Activated CD4-positive, CD25-positive, alpha-beta regulatory T cell treated with anti-CD3 and anti-CD28 coated beads, Interleukin-2, amount 50 U/mL, for 72 hours (primary cell): ENCODE data around the gene WNT8B.

Experiments used
- DNase-seq: peaks from one replicate; pipeline ENCODE4 v3.0.0; 2021

The WNT8B gene

GRCh38 chr10:100462709-100463108, at the start of gene WNT8B:
TSS of gene WNT8B (plus strand) at chr10:100463009. CDS start at chr10:100463169, 160 bp downstream.
- no peak for DNase-seq

GRCh38 chr10:100413173-100413572, 49.6 kb upstream of the WNT8B start:
- DNase-seq = no peak

GRCh38 chr10:100419911-100420449, 42.8 kb upstream of the WNT8B start:
- DNase-seq = no peak

GRCh38 chr10:100427374-100427773, 35.4 kb upstream of the WNT8B start:
- no peak for DNase-seq

- peak; percentile 95 for DNase-seq
Observed at GRCh38 chr10:100433253-100434240, 29.3 kb upstream of the WNT8B start.

- DNase-seq = no peak
Observed at GRCh38 chr10:100436255-100436654, 26.6 kb upstream of the WNT8B start.

- DNase-seq = no peak
Observed at GRCh38 chr10:100438674-100439315, 24.0 kb upstream of the WNT8B start.

GRCh38 chr10:100442548-100442947, 20.3 kb upstream of the WNT8B start:
- DNase-seq = no peak

- DNase-seq = no peak
Observed at GRCh38 chr10:100446130-100446761, 16.6 kb upstream of the WNT8B start.

GRCh38 chr10:100447663-100448062, 15.1 kb upstream of the WNT8B start:
- no peak for DNase-seq

- no peak for DNase-seq
Observed at GRCh38 chr10:100448951-100449350, 13.9 kb upstream of the WNT8B start.

GRCh38 chr10:100468322-100468721, 5.5 kb downstream of the WNT8B start:
- DNase-seq = no peak

- no peak for DNase-seq
Observed at GRCh38 chr10:100468978-100469377, 6.2 kb downstream of the WNT8B start.

- no peak for DNase-seq
Observed at GRCh38 chr10:100469756-100470155, 6.9 kb downstream of the WNT8B start.

GRCh38 chr10:100470367-100470766, 7.6 kb downstream of the WNT8B start:
- no peak for DNase-seq

GRCh38 chr10:100477970-100478369, 15.2 kb downstream of the WNT8B start:
- DNase-seq = no peak

GRCh38 chr10:100479037-100479436, 16.2 kb downstream of the WNT8B start:
- no peak for DNase-seq

- DNase-seq = no peak
Observed at GRCh38 chr10:100480002-100480401, 17.2 kb downstream of the WNT8B start.

GRCh38 chr10:100481462-100482081, 18.8 kb downstream of the WNT8B start:
- DNase-seq = peak; percentile 87

GRCh38 chr10:100482181-100482833, 19.5 kb downstream of the WNT8B start:
- peak; percentile 74 for DNase-seq

- no peak for DNase-seq
Observed at GRCh38 chr10:100482834-100483185, 20.0 kb downstream of the WNT8B start.
